Central memory CD4-positive, alpha-beta T cell (primary cell): ENCODE data around the gene NAGS.
"Not testable (repeated sequence)": the region's sequence is repeated elsewhere in the genome, so short reads cannot be mapped to it uniquely, and the experiment has no call there.

Experiments used
- DNase-seq: peaks from one replicate; pipeline ENCODE4 v3.0.0; 2022

Gene NAGS

DNA sequence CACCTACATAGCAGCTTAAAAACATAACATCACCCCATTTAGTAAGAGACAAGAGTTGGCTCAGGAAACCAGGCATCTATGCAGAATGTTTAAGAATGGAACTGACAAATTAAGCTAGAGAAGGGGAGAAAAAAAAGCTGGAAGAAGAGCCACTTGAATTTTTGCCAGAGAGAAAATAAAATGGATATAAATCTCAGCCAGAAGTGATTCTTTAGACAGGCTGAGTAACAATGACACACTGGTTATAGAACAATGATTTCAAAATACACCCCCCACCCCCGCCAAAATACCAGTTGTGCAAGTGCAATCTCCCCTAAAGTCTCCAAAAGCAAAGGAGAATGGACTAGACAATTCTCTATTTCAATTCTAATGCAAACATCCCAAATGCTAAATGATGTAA, 39.6 kb downstream of the NAGS start:
- no peak for DNase-seq

DNA sequence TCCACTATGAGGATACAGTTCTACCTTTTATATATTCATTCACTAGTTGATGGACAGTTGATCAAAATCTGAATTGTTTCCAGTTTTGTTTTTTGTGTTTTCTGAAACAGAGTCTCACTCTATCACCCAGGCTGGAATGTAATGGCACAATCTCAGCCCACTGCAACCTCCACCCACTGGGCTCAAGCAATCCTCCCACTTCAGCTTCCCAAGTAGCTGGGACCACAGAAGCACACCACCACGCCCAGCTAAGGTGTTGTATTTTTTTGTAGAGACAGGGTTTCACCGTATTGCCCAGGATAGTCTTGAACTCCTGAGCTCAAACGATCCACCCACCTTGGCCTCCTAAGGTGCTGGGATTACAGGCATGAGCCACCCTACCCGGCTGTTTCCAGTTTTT, 41.1 kb downstream of the NAGS start:
- no peak for DNase-seq

GRCh38 chr17:44046893-44047292, 42.5 kb downstream of the NAGS start:
- not testable (repeated sequence) for DNase-seq

GRCh38 chr17:44049294-44050060, 45.1 kb downstream of the NAGS start:
- DNase-seq: no peak

DNA sequence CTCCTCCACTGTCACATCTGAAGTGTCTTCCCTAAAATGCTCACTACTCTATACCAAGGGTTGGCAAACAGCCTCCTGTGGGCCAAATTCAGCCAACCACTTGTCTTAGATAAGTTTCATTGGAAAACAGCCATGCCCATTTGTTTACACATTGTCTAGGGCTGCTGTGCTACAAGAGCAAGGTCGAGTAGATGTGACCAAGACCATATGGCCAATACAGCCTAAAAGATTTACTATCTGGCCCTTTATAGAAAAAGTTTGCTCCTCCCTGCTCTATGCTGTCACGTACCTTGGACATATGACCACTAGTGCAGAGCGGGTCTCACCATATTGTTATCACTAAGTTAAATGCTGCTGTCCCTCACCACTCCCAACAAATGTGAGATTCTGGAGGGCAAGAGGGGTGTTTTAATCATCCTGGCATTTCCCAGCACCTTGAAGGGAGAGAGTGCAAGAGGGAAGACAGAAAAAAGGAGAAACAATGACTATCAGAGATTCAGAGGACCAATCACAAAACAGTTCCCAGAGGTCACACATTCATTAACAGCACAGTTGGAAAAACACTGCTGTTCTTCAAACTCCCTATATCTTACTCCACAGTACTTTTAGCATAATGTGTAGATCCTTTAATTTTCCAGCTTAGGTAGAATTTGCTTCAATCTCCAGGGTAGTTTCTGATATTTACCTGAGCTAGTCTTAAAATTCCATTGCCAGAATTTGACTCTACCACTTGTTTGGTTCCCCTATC, 48.9 kb downstream of the NAGS start:
- no peak for DNase-seq
